Peyer's patch (tissue), 4 donors: Measurements from ENCODE around the gene TH.

Experiments
- CTCF ChIP-seq, 6 experiments: fragments of 450-650 bp in 4 of 6; fragments of 200-600 bp in 2 of 6; sonication (generic) in 1 of 6; IDR thresholded peaks; one replicate each; pipeline ENCODE4 v1.5.1; 2017 to 2019; ENCODE audit warnings: antibody characterized with exemption in 6 of 6, mild to moderate bottlenecking in 3 of 6, moderate library complexity in 1 of 6
- POLR2A ChIP-seq, 2 donors: fragments of 450-650 bp; IDR thresholded peaks; one replicate each; pipeline ENCODE4 v1.5.1; 2017; ENCODE audit warnings: antibody characterized with exemption in 2 of 2, mild to moderate bottlenecking in 2 of 2, moderate library complexity in 2 of 2

- TF ChIP-seq POLR2A (IDR thresholded peaks at IDR 0.05) (no peak), CTCF (IDR thresholded peaks at IDR 0.05) (no peak)
These were observed 51.1 kb downstream of the TH start for GRCh38 chr11:2120359-2121100.
